Loucy (cell line): ENCODE results near the gene SEMA4C.

Experiments
- H2AFZ ChIP-seq: fragments of 200-600 bp; sonication (generic); 2 replicates; pipeline ENCODE4 v1.6.0; 2016; ENCODE audit warnings: antibody characterized with exemption, mild to moderate bottlenecking, low read length, moderate library complexity
- H3F3A ChIP-seq: fragments of 200-600 bp; 2 replicates; pipeline ENCODE4 v1.6.0; 2016; ENCODE audit warnings: antibody characterized with exemption, low read depth, mild to moderate bottlenecking
- H3K27me3 ChIP-seq: fragments of 200-600 bp; sonication (generic); 2 replicates; pipeline ENCODE4 v1.6.1; 2014; ENCODE audit warnings: low read length, mild to moderate bottlenecking; ENCODE audit not compliant: insufficient read depth, poor library complexity, severe bottlenecking
- H3K36me3 ChIP-seq: fragments of 200-600 bp; sonication (generic); 2 replicates; pipeline ENCODE4 v1.6.1; 2016; ENCODE audit warnings: low read length; ENCODE audit not compliant: insufficient read depth
- H3K4me1 ChIP-seq: fragments of 200-600 bp; sonication (generic); 2 replicates; pipeline ENCODE4 v1.5.1; 2014; ENCODE audit warnings: low read length, mild to moderate bottlenecking; ENCODE audit not compliant: insufficient read depth, poor library complexity, severe bottlenecking
- H3K4me2 ChIP-seq: fragments of 200-600 bp; sonication (generic); 2 replicates; pipeline ENCODE4 v1.6.0; 2014; ENCODE audit warnings: antibody characterized with exemption, low read length, low read depth, mild to moderate bottlenecking; ENCODE audit not compliant: poor library complexity, severe bottlenecking
- H3K4me3 ChIP-seq: fragments of 200-600 bp; sonication (generic); 2 replicates; pipeline ENCODE4 v1.5.1; 2014; ENCODE audit warnings: low read length, mild to moderate bottlenecking, mixed read lengths; ENCODE audit not compliant: poor library complexity, severe bottlenecking
- H3K79me2 ChIP-seq: fragments of 200-600 bp; sonication (generic); 2 replicates; pipeline ENCODE4 v1.6.1; 2014; ENCODE audit warnings: low read length; ENCODE audit not compliant: insufficient read depth
- H3K9ac ChIP-seq: fragments of 200-600 bp; sonication (generic); 2 replicates; pipeline ENCODE4 v1.6.0; 2014; ENCODE audit warnings: mild to moderate bottlenecking, low read depth, low read length, moderate library complexity; ENCODE audit not compliant: poor library complexity, severe bottlenecking
- H3K9me2 ChIP-seq: fragments of 200-600 bp; sonication (generic); replicated peaks from 2 replicates; pipeline ENCODE4 v1.6.1; 2016; ENCODE audit warnings: low read depth, low read length, mixed read lengths
- H3K9me3 ChIP-seq: fragments of 200-600 bp; sonication (generic); 2 replicates; pipeline ENCODE4 v1.6.1; 2014; ENCODE audit warnings: mild to moderate bottlenecking, antibody characterized with exemption, low read length, low read depth; ENCODE audit not compliant: insufficient read depth
- H4K20me1 ChIP-seq: fragments of 200-600 bp; sonication (generic); 2 replicates; pipeline ENCODE4 v1.6.0; 2014; ENCODE audit warnings: antibody characterized with exemption, low read length, mild to moderate bottlenecking; ENCODE audit not compliant: insufficient read depth, poor library complexity, severe bottlenecking
- EZH2phosphoT487 ChIP-seq: fragments of 200-600 bp; IDR thresholded peaks from 2 replicates; pipeline ENCODE4 v1.6.1; 2018; ENCODE audit warnings: antibody characterized with exemption, mild to moderate bottlenecking, moderate library complexity, borderline replicate concordance
- TF ChIP-seq, protein P1 (sequence below): fragments of 200-600 bp; sonication (generic); conservative IDR thresholded peaks from 2 replicates; pipeline ENCODE4 v1.5.1; 2014; ENCODE audit warnings: mild to moderate bottlenecking, antibody characterized with exemption, low read length

The SEMA4C gene

DNA sequence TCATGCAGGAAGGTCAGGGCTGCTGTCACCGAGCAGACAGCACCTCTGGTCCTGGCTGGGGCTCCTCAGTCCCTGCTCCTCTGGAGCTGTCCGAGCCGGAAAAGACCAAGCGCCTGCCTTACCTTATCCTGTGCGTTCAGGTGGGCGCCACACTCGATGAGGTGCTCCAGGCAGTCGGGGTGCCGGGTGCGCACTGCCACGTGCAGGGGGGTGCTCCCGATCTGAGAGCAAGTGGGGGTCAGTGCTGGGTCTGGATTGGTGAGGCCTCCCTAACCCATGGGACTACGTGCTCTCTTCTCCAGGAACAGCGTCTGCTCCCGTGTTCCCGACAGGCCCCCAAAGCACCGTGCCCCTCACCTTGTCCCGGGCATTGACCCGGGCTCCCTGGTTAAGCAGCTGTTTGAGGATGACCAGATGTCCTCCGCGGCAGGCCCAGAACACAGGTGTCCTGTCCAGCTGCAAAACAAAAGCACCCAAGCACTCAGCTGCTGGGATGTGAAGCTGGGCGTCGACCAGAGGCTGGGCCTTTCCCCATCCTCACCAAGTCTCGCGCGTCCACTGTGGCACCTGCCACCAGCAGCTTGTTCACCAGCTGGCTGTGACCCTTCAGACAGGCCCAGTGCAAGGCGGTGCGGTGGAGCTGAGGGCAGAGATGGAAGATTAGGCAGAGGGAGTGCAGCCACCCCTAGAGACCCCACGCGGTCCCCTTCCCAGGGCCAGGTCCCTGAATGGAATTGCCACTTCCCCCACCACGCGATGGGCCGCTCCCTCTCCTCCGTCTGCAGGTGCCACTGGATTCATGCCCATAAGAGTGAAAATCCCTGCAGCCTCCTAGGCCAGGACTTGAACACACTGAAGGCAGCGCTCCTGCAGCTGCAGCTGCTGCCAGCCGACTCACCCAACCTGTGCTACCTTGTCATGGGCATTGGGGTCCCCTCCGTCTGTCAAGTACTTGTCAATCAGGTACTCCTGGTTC is 29.7 kb downstream of the SEMA4C start:
- TF ChIP-seq EZH2phosphoT487 = no peak
- TF ChIP-seq, protein P1, sequence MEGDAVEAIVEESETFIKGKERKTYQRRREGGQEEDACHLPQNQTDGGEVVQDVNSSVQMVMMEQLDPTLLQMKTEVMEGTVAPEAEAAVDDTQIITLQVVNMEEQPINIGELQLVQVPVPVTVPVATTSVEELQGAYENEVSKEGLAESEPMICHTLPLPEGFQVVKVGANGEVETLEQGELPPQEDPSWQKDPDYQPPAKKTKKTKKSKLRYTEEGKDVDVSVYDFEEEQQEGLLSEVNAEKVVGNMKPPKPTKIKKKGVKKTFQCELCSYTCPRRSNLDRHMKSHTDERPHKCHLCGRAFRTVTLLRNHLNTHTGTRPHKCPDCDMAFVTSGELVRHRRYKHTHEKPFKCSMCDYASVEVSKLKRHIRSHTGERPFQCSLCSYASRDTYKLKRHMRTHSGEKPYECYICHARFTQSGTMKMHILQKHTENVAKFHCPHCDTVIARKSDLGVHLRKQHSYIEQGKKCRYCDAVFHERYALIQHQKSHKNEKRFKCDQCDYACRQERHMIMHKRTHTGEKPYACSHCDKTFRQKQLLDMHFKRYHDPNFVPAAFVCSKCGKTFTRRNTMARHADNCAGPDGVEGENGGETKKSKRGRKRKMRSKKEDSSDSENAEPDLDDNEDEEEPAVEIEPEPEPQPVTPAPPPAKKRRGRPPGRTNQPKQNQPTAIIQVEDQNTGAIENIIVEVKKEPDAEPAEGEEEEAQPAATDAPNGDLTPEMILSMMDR = no peak
- Histone ChIP-seq H3K79me2 (no peaks in the 10 kb centered on the region), H4K20me1 (no peaks in the 10 kb centered on the region), H3K4me1 (no peaks in the 10 kb centered on the region), H3K4me3 (no peak overlapping the region), H3F3A (no peaks in the 10 kb centered on the region), H2AFZ (no peak overlapping the region), H3K4me2 (no peak overlapping the region), H3K27me3 (no peaks in the 10 kb centered on the region), H3K36me3 (no peaks in the 10 kb centered on the region; the same call in 1 of the 2 replicates), H3K9me3 (no peaks in the 10 kb centered on the region), H3K9me2 (no peaks in the 10 kb centered on the region), H3K9ac (no peak overlapping the region)

DNA sequence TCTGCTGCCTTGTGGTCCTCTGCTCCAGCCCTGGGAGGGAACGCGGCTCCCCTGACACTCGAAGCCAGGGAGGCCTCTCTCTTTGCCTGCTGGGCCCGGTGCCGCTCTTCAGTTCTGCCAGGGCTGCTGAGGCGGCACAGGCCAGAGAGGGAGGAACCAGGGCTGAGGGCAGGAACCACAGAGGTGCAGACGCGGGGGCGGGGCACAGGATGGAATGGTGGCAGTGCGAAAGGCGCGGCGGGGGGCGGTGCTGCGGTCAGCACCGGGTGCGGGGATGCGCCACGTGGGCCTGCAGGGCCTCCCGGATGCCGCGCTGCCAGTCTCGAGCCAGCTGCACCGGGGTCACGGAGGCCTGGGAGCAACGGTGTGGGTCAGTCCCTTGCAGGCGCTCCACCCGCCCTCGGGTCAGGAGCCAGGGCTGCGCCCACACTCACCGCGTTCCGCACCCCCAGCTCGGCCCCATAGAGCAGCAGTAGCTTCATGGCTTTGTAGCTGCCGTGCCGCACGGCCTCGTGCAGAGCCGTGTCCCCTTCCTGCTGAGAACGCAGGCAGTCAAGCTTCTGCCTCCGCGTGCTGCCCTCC is 30.5 kb downstream of the SEMA4C start:
- no peaks in the 10 kb centered on the region for H4K20me1 ChIP-seq

DNA sequence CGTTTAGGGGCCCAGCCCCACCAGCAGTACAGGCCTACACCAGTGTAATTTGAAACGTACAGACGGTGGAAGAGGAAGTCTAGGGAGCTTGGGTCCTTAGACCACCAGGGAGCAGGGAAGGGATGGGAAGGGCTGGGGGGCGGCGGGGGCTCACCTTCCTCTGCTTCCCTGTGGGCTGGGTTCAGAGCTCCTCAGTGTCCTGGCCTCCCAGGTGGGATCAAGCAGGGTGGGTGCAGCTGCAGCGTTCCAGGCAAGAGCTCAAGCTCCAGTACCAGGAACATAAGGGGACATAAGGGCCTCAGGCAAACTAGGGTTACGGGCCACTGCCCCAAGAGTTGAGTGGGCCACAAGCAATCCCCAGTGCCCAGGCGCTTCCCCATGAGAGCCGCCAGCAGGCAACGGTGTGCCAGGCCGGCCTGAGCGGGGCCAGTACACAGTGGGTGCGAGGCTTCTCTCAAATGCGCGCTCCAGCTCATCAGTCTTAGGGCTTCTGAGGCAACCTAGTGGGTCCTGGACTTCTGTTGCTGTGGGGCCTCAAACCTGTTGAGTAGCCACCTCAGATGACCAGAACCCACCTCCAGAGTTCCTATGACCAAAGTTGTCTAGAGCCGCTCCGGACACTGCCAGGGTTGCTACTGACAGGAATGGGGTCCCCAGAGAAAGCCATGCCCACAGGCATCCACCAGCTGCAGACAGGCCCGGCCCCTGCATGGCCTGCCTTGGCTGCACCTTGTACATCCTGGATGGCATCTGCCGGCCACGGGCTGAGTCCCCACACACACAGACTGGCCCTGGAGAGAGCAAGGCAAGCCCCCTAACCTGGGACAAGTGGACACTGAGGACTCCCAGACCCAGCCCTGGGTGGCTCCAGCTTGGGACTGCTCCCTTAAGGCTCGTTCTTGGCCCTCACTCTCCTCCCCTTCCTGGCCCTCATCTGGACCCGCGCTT is 31.3 kb downstream of the SEMA4C start:
- no peaks in the 10 kb centered on the region for H3K4me1 ChIP-seq
- H3K36me3 ChIP-seq = peaks cover 9% of the 10 kb centered on the region; the same call in 1 of the 2 replicates
- H3K9me2 ChIP-seq = no peaks in the 10 kb centered on the region
- no peak overlapping the region for H3K4me2 ChIP-seq
- no peaks in the 10 kb centered on the region for H3K9me3 ChIP-seq
- no peak overlapping the region for H3K9ac ChIP-seq
- no peaks in the 10 kb centered on the region for H3K27me3 ChIP-seq
- no peaks in the 10 kb centered on the region for H3F3A ChIP-seq
- H3K79me2 ChIP-seq = no peaks in the 10 kb centered on the region
- no peak overlapping the region for H2AFZ ChIP-seq
- TF ChIP-seq EZH2phosphoT487 = no peak
- TF ChIP-seq, protein P1 = no peak
- H3K4me3 ChIP-seq = no peak overlapping the region
- no peaks in the 10 kb centered on the region for H4K20me1 ChIP-seq

More for the DNA sequence above, 30.5 kb downstream of the SEMA4C start:
- no peaks in the 10 kb centered on the region for H3K9me3 ChIP-seq
- H3K36me3 ChIP-seq = peaks cover 6% of the 10 kb centered on the region; the same call in 1 of the 2 replicates
- H3K4me1 ChIP-seq = no peaks in the 10 kb centered on the region
- no peaks in the 10 kb centered on the region for H3K27me3 ChIP-seq
- H3F3A ChIP-seq = no peaks in the 10 kb centered on the region
- TF ChIP-seq, protein P1 = no peak
- TF ChIP-seq EZH2phosphoT487 = no peak
- no peaks in the 10 kb centered on the region for H3K79me2 ChIP-seq
- no peak overlapping the region for H2AFZ ChIP-seq
- H3K4me2 ChIP-seq = no peak overlapping the region
- no peak overlapping the region for H3K4me3 ChIP-seq
- H3K9ac ChIP-seq = no peak overlapping the region
- no peaks in the 10 kb centered on the region for H3K9me2 ChIP-seq
